ENCODE measurements around the gene SWT1. TPM values are rescaled to one million over a fixed set of nuclear protein-coding genes. Genes with fewer than 3 reads are reported as not detected.

Gene SWT1
- total RNA-seq, 2 experiments from 2014 or later = 4.1 to 5.3 TPM

- DNase-seq (no peak), ATAC-seq (ENCODE audit: poor library complexity) (no peak)
- no peaks in the 10 kb centered on the region for H3K9me3 Mint-ChIP-seq
- Histone ChIP-seq H3K4me3 (ENCODE audit: low read length) (no peak overlapping the region), H3K4me1 (ENCODE audit: insufficient read depth, low read length) (no peaks in the 10 kb centered on the region), H3K36me3 (ENCODE audit: insufficient read depth, low read length) (peaks cover 39% of the 10 kb centered on the region), H3K9me3 (ENCODE audit: control insufficient read depth in 1 of 2, insufficient read depth in 1 of 2, low read length in 2 of 2) (no peaks in the 10 kb centered on the region), H3K27ac (ENCODE audit: low read depth in 1 of 2, low read length in 2 of 2) (no peak overlapping the region), H3K27me3 (ENCODE audit: control insufficient read depth in 1 of 2, insufficient read depth in 2 of 2, low read length in 2 of 2) (no peaks in the 10 kb centered on the region)
- intact Hi-C loops (cut with DNase I, micrococcal nuclease) = no loop called here
- H3K27me3 Mint-ChIP-seq = no peaks in the 10 kb centered on the region
- peaks cover 74% of the 10 kb centered on the region for H3K36me3 Mint-ChIP-seq (ENCODE audit: low read depth)
- no peak overlapping the region for H3K4me3 Mint-ChIP-seq
- H3K4me1 Mint-ChIP-seq (ENCODE audit: low read depth) = no peaks in the 10 kb centered on the region
- CTCF ChIA-PET = no interaction called here
- H3K27ac Mint-ChIP-seq = no peak overlapping the region
- POLR2A ChIA-PET = interaction anchor here (0.6 kb wide), 1 partner anchor 341 kb away, joined by 3 read pairs; no protein-coding TSS in a partner anchor
- no peak for TF ChIP-seq CTCF (IDR thresholded peaks at IDR 0.05)
These were observed 17.7 kb upstream of the SWT1 start for GRCh38 chr1:185139246-185139645.

GRCh38 chr1:185144233-185144632 lies 12.7 kb upstream of the SWT1 start:
- ATAC-seq (ENCODE audit: poor library complexity) = no peak
- intact Hi-C loops (cut with DNase I, micrococcal nuclease) = no loop called here
- Mint-ChIP-seq H3K4me1 (ENCODE audit: low read depth) (no peaks in the 10 kb centered on the region), H3K27me3 (no peaks in the 10 kb centered on the region), H3K36me3 (ENCODE audit: low read depth) (peaks cover 87% of the 10 kb centered on the region), H3K27ac (no peak overlapping the region), H3K4me3 (no peak overlapping the region), H3K9me3 (no peaks in the 10 kb centered on the region)
- Histone ChIP-seq H3K9me3 (ENCODE audit: control insufficient read depth in 1 of 2, insufficient read depth in 1 of 2, low read length in 2 of 2) (no peaks in the 10 kb centered on the region), H3K4me1 (ENCODE audit: insufficient read depth, low read length) (no peaks in the 10 kb centered on the region), H3K4me3 (ENCODE audit: low read length) (no peak overlapping the region), H3K27me3 (ENCODE audit: control insufficient read depth in 1 of 2, insufficient read depth in 2 of 2, low read length in 2 of 2) (no peaks in the 10 kb centered on the region), H3K27ac (ENCODE audit: low read depth in 1 of 2, low read length in 2 of 2) (no peak overlapping the region), H3K36me3 (ENCODE audit: insufficient read depth, low read length) (peaks cover 50% of the 10 kb centered on the region)
- ChIA-PET POLR2A (no interaction called here), CTCF (no interaction called here)
- DNase-seq = no peak
- no peak for TF ChIP-seq CTCF (IDR thresholded peaks at IDR 0.05)

GRCh38 chr1:185151215-185151614 lies 5.8 kb upstream of the SWT1 start:
- Mint-ChIP-seq H3K4me3 (no peak overlapping the region), H3K4me1 (ENCODE audit: low read depth) (peaks cover 38% of the 10 kb centered on the region), H3K27ac (no peak overlapping the region), H3K36me3 (ENCODE audit: low read depth) (peaks cover 52% of the 10 kb centered on the region), H3K9me3 (no peaks in the 10 kb centered on the region), H3K27me3 (no peaks in the 10 kb centered on the region)
- CTCF ChIA-PET = no interaction called here
- Histone ChIP-seq H3K27ac (ENCODE audit: low read depth in 1 of 2, low read length in 2 of 2) (no peak overlapping the region), H3K27me3 (ENCODE audit: control insufficient read depth in 1 of 2, insufficient read depth in 2 of 2, low read length in 2 of 2) (no peaks in the 10 kb centered on the region), H3K9me3 (ENCODE audit: control insufficient read depth in 1 of 2, insufficient read depth in 1 of 2, low read length in 2 of 2) (no peaks in the 10 kb centered on the region), H3K4me1 (ENCODE audit: insufficient read depth, low read length) (peaks cover 10% of the 10 kb centered on the region), H3K36me3 (ENCODE audit: insufficient read depth, low read length) (peaks cover 28% of the 10 kb centered on the region), H3K4me3 (ENCODE audit: low read length) (no peak overlapping the region)
- POLR2A ChIA-PET = no interaction called here
- intact Hi-C loops (cut with DNase I, micrococcal nuclease) = loop anchor here (10.0 kb wide), 2 partner anchors 414 to 1516 kb away; partner anchors contain the start of gene ARPC5 (in 1 of the 2)
- ATAC-seq (ENCODE audit: poor library complexity) (no peak), DNase-seq (no peak)
- no peak for TF ChIP-seq CTCF (IDR thresholded peaks at IDR 0.05)
